HG03342 (cell line): ENCODE data around the gene DOCK1.

Source experiments
- ATAC-seq: cut with Tn5 transposase; IDR thresholded peaks from one replicate; pipeline ENCODE4 v1.9.1; 2021; ENCODE audit warnings: mild to moderate bottlenecking, moderate library complexity; ENCODE audit not compliant: unreplicated experiment

DOCK1 gene

DNA sequence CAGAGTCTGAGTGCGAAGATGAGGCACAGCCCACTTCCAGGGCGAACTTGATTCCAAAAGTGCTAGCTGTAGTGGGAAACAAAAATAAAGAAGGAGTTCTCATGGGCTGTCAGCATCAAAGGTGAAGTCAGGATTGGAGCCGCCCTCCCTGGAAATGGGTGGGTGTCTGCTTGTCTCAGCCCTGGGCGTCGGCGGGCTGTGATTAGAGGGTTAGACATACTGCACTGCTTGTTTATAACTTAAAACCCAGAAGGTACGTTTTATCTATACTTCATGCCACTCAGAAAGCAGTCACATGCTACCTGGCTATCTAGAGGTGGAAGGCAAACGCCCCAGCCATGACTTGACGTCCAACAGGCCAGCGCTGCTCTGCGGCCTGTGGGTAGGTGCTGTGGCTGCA lies 535.1 kb downstream of the DOCK1 start:
- no peak for ATAC-seq

DNA sequence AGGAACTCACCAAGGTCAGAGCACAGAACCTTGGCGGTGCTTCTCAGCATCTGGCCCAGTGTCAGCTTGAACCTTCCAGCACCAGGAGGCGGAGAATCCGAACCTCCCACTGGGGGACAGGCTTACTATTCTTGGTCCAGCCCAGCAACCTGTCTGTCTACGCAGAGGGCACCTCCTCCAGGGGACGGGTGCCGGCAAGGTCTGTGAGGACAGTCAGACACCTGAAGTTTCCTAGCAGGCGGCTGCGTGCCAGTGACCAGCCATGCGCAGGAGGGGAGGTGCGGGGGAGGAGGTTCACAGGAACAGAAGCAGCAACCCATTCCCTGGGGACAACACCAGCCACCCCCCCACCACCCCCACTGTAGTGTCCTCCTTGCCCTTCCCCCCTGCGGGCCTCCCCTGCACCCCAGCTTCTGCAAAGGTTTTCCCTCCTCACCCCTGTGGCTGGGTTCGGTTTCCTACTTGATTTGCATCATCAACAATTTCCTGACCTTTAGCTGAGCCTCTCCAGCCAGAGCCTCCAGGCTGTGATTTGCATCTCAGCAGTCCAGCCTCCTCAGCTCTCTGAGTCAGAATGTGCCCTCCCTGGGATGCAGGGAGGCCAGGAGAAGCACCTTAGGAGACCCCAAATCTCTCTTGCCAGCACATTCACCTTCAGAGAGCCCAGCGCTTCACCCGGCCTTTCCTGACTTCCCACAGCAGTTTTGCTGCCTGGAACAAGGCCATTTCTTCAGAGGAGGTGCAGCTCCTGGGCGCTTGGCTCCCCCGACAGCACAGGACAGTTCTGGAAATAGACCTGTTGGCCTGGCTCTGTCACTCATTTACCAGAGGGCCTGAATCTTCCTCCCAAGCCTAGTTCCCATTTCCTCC lies 536.4 kb downstream of the DOCK1 start:
- no peak for ATAC-seq

DNA sequence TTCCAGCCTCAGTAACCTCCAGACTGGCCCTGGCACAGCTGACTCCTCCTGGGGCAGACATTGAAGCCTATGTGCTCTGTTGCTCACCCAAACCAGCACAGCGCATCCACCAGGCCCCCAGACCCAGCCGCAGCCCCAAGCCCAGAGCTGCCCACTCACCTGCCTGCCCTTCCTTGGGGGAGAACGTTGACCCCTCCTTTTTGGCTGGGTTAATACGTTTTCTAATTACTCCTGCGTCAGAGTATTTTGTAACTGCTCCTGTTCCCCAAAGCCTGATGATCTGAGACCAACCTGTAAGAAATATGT lies 536.9 kb downstream of the DOCK1 start:
- no peak for ATAC-seq

DNA sequence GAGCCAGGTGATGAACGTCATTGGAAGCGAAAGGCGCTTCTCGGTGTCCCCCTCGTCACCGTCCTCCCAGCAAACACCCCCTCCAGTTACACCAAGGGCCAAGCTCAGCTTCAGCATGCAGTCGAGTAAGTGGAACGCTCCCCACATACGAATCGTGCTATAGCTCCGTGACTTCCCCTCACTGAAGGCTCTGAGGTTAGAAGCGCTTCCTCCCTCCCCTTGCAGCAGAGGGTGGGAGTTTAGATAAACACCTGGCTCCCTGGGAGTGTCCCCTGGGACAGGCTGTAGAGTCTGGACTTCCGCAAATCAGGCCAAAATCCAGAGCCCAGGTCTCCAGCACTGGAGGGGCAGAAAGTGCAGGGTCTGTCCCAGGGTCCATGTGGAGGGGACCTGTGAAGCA lies 538.9 kb downstream of the DOCK1 start:
- ATAC-seq = no peak

DNA sequence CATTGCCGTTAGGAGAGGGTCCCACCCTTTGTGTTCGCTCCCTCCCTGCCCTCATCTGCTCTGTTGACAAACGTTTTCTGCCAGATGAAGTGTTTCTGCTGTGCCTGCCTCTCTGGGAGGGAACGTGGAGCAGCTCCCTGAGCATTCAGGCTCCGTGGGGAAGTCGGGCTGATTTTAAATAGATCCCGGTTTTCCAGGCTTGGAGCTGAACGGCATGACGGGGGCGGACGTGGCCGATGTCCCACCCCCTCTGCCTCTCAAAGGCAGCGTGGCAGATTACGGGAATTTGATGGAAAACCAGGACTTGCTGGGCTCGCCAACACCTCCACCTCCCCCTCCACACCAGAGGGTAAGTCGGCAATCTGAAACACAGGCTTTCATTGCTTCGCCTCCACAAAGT lies 542.0 kb downstream of the DOCK1 start:
- ATAC-seq = no peak

DNA sequence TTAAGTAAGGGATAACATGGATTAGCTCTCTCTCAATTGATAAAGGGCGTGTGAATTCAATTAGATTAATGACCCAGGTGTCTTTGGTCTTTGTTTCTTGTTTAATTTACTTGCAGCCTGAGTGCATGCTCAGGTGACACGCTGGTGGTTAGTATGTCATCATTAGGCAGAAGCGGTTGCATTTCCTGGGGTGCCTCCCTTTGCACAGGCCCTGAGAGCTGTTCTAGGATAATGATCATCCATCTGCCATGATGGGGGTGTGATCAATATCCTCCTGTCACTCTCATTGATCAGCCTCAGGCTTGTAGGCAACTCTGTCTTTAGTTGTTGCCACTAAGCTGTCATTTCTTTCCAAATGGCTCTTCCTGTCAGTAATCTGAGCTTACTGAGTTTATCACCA lies 544.3 kb downstream of the DOCK1 start:
- ATAC-seq = no peak

DNA sequence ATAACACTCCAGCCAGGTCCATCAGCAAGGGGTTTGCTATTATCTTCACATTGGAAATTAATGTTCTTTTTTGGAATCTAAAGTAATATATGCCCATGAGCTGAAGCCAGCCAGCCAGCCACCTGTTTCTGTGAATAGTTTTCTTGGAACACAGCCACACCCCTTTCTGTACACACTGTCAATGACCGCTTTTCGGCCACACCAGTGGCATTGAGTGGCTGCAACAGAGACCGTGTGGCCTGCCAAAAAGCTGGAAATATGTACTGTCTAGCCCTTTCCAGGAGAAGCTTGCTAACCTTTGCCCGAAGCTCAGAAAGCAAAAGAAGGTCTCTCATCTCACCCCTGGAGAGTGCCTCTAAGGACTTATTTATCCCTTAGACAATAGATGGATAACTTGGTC lies 545.4 kb downstream of the DOCK1 start:
- no peak for ATAC-seq

DNA sequence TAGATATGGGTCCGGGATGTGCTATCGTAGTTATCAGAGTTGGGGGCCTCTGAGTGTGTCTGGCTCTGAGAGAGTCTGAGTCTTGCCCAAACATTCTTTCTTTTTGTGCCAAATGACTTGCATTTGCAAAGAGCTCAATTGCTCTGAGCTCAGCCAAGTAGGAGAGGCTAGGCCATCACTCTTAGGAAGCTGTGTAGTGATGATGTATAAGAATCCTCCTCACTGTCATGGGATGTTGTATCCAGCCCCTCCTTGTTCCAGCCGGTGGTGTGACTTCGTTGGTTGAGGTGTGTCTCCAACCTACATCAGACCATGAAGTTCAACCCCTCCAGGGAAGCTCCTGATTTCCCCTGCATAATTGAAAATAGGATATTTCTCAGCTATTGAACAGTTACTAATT lies 546.4 kb downstream of the DOCK1 start:
- no peak for ATAC-seq

DNA sequence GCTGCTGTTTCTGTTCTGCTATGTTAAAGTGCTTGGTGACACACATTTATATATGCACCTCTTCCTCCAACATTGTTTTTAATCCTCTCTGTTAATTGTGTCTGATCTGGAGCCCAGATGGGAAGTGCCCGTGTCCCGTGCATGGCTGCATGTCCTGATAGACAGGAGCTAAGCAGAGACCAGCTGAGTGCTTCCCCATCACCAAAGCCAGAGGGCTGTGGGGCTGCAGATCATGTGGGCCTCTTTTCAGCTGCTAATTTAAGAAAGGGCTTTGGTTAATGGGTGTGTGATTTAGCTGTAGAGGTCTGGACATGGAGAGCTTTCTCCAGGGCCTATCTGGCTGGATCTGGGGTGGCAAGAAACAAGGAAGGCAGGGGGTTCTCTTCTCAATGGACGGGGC lies 547.3 kb downstream of the DOCK1 start:
- no peak for ATAC-seq

DNA sequence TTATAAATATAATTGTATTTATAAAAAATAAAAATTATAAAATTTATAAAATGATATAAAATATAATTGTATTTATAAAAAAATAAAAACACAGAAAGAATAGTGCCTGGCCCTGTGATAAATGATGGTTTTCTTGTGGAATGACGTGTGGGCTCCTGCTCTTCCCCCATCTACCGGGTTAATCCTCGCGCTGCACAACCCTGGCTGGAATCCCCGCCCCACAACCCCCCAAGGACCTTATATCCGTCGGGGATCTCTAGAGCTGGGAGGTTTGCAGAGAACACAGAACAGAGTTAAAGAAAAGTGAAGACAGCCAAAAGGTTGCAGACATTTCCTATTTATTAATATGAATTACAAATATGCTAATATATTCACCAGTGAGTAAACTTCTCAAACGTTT lies 548.5 kb downstream of the DOCK1 start:
- no peak for ATAC-seq

DNA sequence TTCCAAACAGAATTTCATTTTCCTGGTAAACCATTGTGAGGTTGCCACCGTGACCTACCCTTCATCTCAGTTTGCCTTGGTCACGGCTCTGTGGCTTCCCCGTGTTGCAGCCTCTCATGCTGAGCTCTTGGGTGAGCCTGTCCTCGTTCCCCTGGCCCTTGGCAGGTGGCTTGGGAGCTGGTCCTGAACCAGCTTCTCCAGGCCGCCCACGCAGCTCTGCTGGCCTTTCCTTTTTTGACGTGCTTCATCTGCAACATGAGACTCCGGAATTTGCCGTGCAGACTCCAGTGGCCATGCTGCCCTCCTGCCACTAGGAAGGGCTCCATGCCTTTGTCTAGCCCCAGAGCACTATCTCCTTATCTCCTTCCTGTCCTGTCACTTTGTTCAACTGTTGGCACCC lies 550.9 kb downstream of the DOCK1 start:
- no peak for ATAC-seq

DNA sequence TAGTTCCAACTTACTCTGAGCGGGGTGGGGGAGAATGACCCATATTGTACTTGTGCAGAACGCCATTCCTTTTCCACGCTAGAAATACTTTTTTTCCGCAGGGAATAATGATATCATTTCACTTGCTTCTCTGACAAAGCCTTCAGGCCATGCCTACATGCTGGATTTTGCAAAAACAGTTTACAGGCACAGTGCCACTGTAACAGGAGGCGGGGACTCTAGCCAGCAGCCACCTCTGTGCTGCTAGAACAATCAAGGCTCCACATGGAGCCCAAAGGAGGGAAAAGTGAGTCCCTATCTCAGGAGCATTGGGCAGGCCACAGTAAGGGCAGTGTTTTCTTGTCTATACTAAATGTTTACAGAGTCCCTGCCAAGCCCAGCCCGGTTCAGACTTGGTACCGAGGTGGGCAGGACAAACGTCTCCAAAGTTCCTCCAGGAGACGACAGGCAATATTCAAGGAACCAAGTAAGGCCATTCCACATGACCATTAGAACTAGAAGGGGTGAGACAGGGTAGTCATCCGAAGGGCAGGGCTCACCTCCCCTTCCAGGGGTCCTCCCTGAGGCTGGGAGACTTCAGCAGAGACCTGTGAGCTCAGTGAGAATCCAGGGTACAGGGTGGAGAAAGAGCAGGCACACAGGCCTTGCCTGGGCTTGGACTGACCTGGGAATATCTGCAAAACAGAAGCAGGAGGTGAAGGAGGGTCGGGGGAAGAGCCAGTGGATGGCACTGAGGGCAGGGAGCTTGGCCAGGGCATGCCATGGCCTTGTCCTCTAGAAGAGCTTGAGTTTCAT lies 553.0 kb downstream of the DOCK1 start:
- no peak for ATAC-seq

DNA sequence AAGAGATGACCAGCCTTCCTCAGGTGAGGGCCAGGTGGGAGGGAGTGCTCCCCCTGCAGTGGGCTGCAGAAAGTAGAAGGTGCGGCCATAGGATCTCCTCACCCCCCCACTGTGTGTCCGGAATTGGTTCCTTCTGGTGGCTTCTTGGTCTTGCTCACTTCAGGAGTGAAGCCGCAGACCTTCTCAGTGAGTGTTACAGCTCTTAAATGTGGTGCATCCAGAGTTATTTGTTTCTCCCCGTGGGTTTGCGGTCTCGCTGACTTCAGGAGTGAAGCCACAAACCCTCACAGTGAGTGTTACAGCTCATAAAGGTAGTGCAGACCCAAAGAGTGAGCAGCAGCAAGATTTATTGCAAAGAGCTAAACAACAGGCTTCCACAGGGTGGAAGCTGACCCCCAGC lies 553.6 kb downstream of the DOCK1 start:
- no peak for ATAC-seq

DNA sequence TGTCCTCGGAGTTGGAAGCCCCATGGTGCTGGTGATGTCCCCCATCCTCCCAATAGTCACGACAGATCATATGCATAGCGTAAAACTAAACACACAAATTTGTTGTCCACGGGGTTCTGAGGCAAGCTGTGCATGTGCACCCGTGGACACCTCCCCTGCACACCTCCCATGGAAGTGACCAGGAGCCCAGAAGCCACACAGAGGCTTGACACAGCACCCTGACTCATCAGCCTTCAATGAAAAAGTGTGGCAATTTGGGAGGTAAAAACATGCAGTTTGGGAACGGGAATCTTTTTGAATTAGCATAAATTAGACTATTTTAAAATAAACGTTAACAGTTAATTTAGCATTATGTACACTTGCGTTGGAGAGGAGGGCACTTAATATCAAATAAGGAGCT lies 554.7 kb downstream of the DOCK1 start:
- ATAC-seq = no peak

DNA sequence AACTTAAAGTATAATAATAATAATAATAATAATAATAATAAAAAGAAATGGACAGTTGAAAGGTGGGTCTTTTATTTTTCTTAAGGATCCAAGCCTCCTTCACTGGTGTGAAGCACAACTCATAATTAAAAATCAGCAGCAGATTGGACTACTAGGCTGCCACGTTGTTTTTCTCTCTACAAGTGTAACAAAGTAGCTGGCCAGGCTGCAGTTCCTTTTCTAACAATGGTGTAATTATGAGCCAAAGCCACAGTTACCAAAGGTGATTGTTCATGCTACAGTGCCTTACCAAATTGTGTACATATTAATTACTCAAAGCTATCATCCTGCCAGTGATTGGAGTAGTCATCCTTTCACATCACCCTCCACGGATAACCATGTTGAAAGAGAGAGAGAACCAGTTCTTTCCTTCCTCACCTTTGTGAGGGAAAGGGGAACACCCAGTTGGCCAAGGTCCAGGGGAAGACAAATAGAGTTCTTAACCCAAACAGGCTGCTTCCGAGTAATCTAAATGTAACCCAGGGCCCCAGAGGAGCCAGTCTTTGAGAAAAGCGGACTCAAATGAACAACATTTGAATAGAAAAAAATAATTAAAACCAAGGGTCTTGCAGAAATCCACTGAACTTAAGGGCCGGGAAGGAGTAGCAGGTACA lies 557.5 kb downstream of the DOCK1 start:
- no peak for ATAC-seq

DNA sequence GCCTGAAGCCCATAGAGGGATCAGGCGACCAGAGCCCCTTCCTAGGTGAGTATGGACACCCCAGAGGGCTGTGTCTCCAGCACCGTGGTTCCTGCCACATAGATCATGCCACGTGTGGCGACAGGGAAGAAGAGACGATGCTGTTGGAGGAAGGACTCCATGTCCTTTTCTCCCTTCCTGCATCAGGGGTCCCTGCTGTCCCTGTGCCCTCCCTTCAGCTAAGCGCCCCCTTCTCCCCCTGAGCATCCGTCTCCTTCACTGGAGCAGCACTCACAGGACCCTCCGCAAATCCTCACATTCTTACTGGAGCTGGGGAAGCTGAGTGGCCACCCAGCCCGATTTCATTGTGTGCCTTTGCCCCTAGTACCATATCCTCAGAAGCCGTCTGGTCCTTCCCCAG lies 558.3 kb downstream of the DOCK1 start:
- ATAC-seq = no peak

DNA sequence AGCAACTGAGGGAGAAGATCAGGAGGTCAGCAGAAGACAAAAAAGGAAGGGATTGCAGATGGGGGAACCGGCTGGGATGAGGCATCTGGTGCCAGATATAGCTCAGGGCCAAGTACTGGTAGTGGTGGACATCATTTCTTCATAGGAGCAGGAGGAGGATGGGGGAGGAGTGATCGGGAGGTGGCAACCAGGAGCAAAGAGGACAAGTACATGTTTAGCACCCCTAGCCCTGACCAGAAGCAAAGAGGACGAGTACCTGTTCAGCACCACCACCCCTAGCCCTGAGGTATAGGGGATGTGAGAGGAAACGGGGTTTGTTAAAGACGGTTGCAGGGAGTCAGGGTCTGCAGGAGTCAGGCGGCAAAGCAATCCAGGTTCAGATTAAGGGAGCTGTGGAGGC lies 559.3 kb downstream of the DOCK1 start:
- no peak for ATAC-seq

DNA sequence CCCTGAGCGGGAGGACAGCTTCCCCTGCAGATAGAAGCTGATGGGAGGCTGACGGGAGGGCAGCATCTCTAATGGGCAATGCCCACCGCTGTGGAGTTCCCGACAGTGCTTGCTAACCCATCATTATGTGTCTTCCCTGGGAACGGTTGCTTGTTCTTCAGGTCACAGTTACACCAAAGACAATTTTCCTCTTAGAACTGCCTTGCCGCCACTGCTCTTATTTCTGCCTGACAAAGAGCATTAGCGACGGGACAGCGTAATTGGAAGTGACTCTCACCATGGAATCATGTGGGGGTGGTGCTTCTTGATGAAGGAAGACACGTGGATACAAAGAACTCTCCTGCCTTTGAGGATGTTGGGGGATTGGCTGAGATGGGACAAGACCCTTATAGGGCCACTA lies 562.6 kb downstream of the DOCK1 start:
- no peak for ATAC-seq

DNA sequence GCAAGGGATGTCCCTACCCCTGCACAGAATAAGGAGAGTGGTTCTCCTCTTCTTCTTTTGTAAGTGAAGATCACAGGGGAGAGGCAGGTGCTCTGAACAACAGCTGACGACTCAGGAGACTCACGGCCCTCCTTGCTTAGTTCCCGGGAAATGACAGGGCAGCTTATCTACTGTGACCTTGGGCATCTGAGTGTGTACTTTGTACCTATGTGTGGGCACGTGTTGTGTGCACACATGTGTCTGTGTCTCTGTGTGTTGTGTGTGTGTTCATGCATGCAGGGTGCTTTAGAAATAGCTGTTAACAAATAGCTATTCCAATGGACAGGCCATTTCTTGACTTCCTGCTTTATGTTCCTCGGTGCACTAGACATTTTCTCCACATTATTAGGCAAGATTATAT lies 563.4 kb downstream of the DOCK1 start:
- ATAC-seq = no peak

DNA sequence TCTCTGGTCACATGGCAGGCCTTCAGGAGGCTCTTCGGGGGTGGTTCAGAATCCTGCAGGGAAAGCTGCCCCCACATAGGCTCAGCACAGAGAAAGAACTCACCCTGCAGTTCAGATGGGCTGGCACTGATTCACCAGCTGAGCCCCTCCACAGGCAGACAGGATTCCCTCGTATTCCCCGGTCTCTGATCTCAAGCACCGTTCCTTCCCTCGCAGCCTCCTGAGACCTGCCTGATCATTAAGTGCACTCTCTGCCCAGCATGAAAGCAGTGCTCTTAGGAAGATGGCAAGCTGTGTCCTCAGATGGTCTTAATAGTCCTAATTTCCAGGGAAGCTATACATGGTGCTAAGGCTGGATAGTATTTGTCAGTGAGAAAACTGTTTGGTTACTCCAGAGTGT lies 565.7 kb downstream of the DOCK1 start:
- ATAC-seq = no peak

DNA sequence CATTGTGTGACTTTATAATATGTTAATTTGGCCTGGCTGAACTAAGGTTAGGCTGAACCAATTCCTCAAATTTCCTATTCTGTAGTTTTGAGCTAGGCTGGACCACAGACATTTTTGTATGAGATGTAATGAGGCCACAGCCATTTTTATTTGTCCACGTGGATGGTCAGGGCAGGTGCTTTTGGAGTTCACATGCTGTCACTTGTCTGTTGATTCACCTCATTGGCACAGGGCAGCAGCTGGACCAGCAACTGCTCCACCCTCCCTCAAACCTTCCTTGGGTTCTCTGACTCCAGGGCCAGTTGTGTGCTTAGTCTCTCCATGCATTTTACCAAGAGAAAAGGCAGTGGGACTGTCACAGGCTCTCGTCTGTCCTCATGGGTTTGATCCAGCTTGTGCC lies 567.7 kb downstream of the DOCK1 start:
- ATAC-seq = no peak

DNA sequence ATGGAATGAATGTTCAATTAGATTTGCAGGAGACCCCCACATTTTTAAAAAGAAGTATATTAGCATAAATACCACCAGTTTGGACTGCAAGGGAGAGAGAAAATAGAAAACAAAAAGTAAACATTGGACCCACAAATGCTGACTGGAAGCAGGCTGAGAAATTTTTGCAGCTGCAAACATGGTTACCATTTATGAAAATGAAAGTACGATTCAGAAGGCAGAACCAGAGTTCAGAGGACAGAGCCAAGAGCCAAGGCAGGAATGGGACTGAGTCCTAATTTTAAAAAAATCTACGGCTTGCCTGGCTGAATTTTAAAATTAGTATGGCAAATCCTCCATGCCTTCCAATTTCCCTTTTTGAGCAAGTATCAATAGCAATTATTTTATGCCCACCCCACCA lies 569.3 kb downstream of the DOCK1 start:
- ATAC-seq = no peak
